ENCODE data around the gene ERMARD.

The ERMARD gene

GRCh38 chr6:169783971-169784820 lies 32.8 kb downstream of the ERMARD start:
- H3K9me2 ChIP-seq (replicated peaks; ENCODE audit: insufficient read depth, low read length) = no peaks in the 10 kb centered on the region
- no peak overlapping the region for H3K27ac ChIP-seq (ENCODE audit: low read length)
- no peak overlapping the region for H3K4me3 ChIP-seq (ENCODE audit: low read length)
- no peaks in the 10 kb centered on the region for H3K4me1 ChIP-seq (ENCODE audit: low read length)
- no peak overlapping the region for H3K9ac ChIP-seq (ENCODE audit: low read length)
- no peak overlapping the region for H2AFZ ChIP-seq (ENCODE audit: low read length)
- no peaks in the 10 kb centered on the region for H3K9me3 ChIP-seq (replicated peaks; ENCODE audit: insufficient read depth, low read length)
- H3K79me2 ChIP-seq (ENCODE audit: low read length) = no peaks in the 10 kb centered on the region
- no peaks in the 10 kb centered on the region for H3K27me3 ChIP-seq (replicated peaks; ENCODE audit: insufficient read depth, low read length)
- TF ChIP-seq EZH2phosphoT487 (IDR thresholded peaks at IDR 0.05; ENCODE audit: low read length) (no peak), CTCF (IDR thresholded peaks at IDR 0.05; ENCODE audit: low read length) (no peak), EZH2 (optimal IDR thresholded peaks at IDR 0.05; ENCODE audit: low read depth, low read length) (no peak)
- H4K20me1 ChIP-seq (ENCODE audit: insufficient read depth, low read length) = no peaks in the 10 kb centered on the region
- H3K4me2 ChIP-seq (ENCODE audit: low read depth, low read length) = no peak overlapping the region
- no peaks in the 10 kb centered on the region for H3K36me3 ChIP-seq (replicated peaks; ENCODE audit: insufficient read depth, low read length)
- H3F3A ChIP-seq (ENCODE audit: insufficient read depth, low read length) = no peaks in the 10 kb centered on the region
- DNase-seq = no peak

- Histone ChIP-seq H3K4me1 (ENCODE audit: low read length) (no peaks in the 10 kb centered on the region), H3K27ac (ENCODE audit: low read length) (no peak overlapping the region), H2AFZ (ENCODE audit: low read length) (no peak overlapping the region), H3K4me2 (ENCODE audit: low read depth, low read length) (no peak overlapping the region), H3K27me3 (replicated peaks; ENCODE audit: insufficient read depth, low read length) (no peaks in the 10 kb centered on the region), H3F3A (ENCODE audit: insufficient read depth, low read length) (no peaks in the 10 kb centered on the region), H4K20me1 (ENCODE audit: insufficient read depth, low read length) (no peaks in the 10 kb centered on the region), H3K9ac (ENCODE audit: low read length) (no peak overlapping the region), H3K9me3 (replicated peaks; ENCODE audit: insufficient read depth, low read length) (no peaks in the 10 kb centered on the region), H3K36me3 (replicated peaks; ENCODE audit: insufficient read depth, low read length) (no peaks in the 10 kb centered on the region), H3K4me3 (ENCODE audit: low read length) (no peak overlapping the region), H3K9me2 (replicated peaks; ENCODE audit: insufficient read depth, low read length) (no peaks in the 10 kb centered on the region), H3K79me2 (ENCODE audit: low read length) (no peaks in the 10 kb centered on the region)
- DNase-seq = no peak
- TF ChIP-seq CTCF (IDR thresholded peaks at IDR 0.05; ENCODE audit: low read length) = no peak
- no peak for TF ChIP-seq EZH2phosphoT487 (IDR thresholded peaks at IDR 0.05; ENCODE audit: low read length)
- TF ChIP-seq EZH2 (optimal IDR thresholded peaks at IDR 0.05; ENCODE audit: low read depth, low read length) = no peak
Observed at GRCh38 chr6:169784821-169785340, 33.5 kb downstream of the ERMARD start.

- DNase-seq = no peak
- Histone ChIP-seq H3K27ac (ENCODE audit: low read length) (no peak overlapping the region), H3K9ac (ENCODE audit: low read length) (no peak overlapping the region), H3K4me2 (ENCODE audit: low read depth, low read length) (no peak overlapping the region), H3K9me2 (replicated peaks; ENCODE audit: insufficient read depth, low read length) (no peaks in the 10 kb centered on the region), H3K79me2 (ENCODE audit: low read length) (no peaks in the 10 kb centered on the region), H3K9me3 (replicated peaks; ENCODE audit: insufficient read depth, low read length) (no peaks in the 10 kb centered on the region), H3K4me3 (ENCODE audit: low read length) (no peak overlapping the region), H4K20me1 (ENCODE audit: insufficient read depth, low read length) (no peaks in the 10 kb centered on the region), H3K4me1 (ENCODE audit: low read length) (no peaks in the 10 kb centered on the region), H2AFZ (ENCODE audit: low read length) (no peak overlapping the region), H3F3A (ENCODE audit: insufficient read depth, low read length) (no peaks in the 10 kb centered on the region), H3K36me3 (replicated peaks; ENCODE audit: insufficient read depth, low read length) (no peaks in the 10 kb centered on the region), H3K27me3 (replicated peaks; ENCODE audit: insufficient read depth, low read length) (no peaks in the 10 kb centered on the region)
- TF ChIP-seq EZH2phosphoT487 (IDR thresholded peaks at IDR 0.05; ENCODE audit: low read length) (no peak), CTCF (IDR thresholded peaks at IDR 0.05; ENCODE audit: low read length) (no peak), EZH2 (optimal IDR thresholded peaks at IDR 0.05; ENCODE audit: low read depth, low read length) (no peak)
Observed at GRCh38 chr6:169785566-169785965, 34.1 kb downstream of the ERMARD start.

Measured in MM.1S (cell line).